ENCODE results near the gene ELF1. TPM values are rescaled to one million over a fixed set of nuclear protein-coding genes. Genes with fewer than 3 reads are reported as not detected.
A peak's percentile ranks its signal among the peaks of the same experiment; 100 is the strongest.

Gene ELF1
- total RNA-seq, 1 experiment from 2014 or later, result 18.7 TPM

DNA sequence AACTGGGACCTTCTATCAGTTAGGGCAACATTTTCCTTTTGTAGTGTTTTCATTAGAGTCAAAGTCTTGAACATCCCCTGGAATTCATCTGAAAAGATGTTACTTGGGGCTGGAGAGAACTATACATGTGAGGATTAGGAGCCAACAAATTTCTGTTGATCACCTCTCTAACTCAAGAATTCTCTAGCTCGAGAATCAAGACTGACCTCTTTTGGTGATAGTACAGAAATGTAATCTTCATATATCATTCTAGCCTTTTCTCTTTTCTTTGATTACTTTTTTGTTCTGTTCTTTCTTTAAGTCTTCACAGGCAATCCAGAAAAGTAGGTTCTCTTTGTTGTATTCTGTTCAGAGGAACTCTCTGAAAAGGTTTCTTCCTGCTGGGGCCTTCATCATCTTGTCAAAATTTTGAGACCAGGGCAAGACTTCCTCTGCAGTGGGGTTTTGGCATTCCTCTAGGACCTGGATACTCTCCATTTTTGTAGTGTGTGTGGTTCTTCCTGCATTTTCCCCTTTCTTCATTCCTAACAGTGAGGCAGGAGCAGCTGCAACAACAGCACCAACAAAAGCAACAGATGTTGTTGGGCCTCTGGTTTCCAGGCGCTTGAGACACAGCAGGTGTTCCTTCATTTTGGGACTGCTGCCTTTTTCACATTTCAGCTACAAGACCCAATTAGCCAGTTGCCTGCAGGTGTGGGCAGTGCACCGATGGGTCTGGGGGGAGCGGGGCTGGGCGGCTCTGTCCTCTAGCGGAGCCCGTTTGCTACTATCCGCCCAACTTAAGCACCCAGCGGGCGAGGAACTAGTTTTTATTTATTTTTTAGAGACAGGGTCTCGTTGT is 26.2 kb downstream of the ELF1 start:
- ChIA-PET POLR2A (no interaction called here), CTCF (interaction anchor here (0.7 to 1.8 kb wide), 3 partner anchors 18 to 62 kb away, joined by 3 to 9 read pairs (median 4); no protein-coding TSS in a partner anchor)
- H3K27ac Mint-ChIP-seq, result peak overlapping the region; percentile 48
- H3K27me3 Mint-ChIP-seq (ENCODE audit: low read depth), result no peaks in the 10 kb centered on the region
- H3K9me3 Mint-ChIP-seq, result peaks cover 4% of the 10 kb centered on the region; the same call in 1 of the 2 replicates
- DNase-seq (ENCODE audit: low spot score) (peak; percentile 18), ATAC-seq (peak; percentile 41)
- no peak for TF ChIP-seq CBFB (CRISPR knock-in tag; IDR thresholded peaks at IDR 0.05; ENCODE audit: low read depth)
- TF ChIP-seq FOXK1 (CRISPR knock-in tag; IDR thresholded peaks at IDR 0.05), result no peak
- no peak for TF ChIP-seq SP1 (CRISPR knock-in tag; conservative IDR thresholded peaks at IDR 0.05)
- TF ChIP-seq, protein P1, sequence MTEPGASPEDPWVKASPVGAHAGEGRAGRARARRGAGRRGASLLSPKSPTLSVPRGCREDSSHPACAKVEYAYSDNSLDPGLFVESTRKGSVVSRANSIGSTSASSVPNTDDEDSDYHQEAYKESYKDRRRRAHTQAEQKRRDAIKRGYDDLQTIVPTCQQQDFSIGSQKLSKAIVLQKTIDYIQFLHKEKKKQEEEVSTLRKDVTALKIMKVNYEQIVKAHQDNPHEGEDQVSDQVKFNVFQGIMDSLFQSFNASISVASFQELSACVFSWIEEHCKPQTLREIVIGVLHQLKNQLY (CRISPR knock-in tag; IDR thresholded peaks at IDR 0.05), result no peak
- no peak for TF ChIP-seq CREM (CRISPR knock-in tag; IDR thresholded peaks at IDR 0.05)
- TF ChIP-seq ZNF219 (CRISPR knock-in tag; IDR thresholded peaks at IDR 0.05; ENCODE audit: borderline replicate concordance), result no peak
- no peak for TF ChIP-seq FOXJ3 (CRISPR knock-in tag; IDR thresholded peaks at IDR 0.05; ENCODE audit: borderline replicate concordance)
- TF ChIP-seq FOXP4 (CRISPR knock-in tag; IDR thresholded peaks at IDR 0.05), result no peak
- TF ChIP-seq, protein P2, sequence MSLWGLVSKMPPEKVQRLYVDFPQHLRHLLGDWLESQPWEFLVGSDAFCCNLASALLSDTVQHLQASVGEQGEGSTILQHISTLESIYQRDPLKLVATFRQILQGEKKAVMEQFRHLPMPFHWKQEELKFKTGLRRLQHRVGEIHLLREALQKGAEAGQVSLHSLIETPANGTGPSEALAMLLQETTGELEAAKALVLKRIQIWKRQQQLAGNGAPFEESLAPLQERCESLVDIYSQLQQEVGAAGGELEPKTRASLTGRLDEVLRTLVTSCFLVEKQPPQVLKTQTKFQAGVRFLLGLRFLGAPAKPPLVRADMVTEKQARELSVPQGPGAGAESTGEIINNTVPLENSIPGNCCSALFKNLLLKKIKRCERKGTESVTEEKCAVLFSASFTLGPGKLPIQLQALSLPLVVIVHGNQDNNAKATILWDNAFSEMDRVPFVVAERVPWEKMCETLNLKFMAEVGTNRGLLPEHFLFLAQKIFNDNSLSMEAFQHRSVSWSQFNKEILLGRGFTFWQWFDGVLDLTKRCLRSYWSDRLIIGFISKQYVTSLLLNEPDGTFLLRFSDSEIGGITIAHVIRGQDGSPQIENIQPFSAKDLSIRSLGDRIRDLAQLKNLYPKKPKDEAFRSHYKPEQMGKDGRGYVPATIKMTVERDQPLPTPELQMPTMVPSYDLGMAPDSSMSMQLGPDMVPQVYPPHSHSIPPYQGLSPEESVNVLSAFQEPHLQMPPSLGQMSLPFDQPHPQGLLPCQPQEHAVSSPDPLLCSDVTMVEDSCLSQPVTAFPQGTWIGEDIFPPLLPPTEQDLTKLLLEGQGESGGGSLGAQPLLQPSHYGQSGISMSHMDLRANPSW (CRISPR knock-in tag; conservative IDR thresholded peaks at IDR 0.05; ENCODE audit: low read depth), result no peak
- no peak for TF ChIP-seq EMX1 (CRISPR knock-in tag; IDR thresholded peaks at IDR 0.05)
- TF ChIP-seq HMGXB4 (CRISPR knock-in tag; IDR thresholded peaks at IDR 0.05), result no peak
- TF ChIP-seq, protein P3, sequence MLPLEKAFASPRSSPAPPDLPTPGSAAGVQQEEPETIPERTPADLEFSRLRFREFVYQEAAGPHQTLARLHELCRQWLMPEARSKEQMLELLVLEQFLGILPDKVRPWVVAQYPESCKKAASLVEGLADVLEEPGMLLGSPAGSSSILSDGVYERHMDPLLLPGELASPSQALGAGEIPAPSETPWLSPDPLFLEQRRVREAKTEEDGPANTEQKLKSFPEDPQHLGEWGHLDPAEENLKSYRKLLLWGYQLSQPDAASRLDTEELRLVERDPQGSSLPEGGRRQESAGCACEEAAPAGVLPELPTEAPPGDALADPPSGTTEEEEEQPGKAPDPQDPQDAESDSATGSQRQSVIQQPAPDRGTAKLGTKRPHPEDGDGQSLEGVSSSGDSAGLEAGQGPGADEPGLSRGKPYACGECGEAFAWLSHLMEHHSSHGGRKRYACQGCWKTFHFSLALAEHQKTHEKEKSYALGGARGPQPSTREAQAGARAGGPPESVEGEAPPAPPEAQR (CRISPR knock-in tag; IDR thresholded peaks at IDR 0.05), result no peak
- TF ChIP-seq ZNF396 (CRISPR knock-in tag; IDR thresholded peaks at IDR 0.05; ENCODE audit: borderline replicate concordance), result no peak
- no peak for TF ChIP-seq ATF6 (CRISPR knock-in tag; IDR thresholded peaks at IDR 0.05)
- no peak for TF ChIP-seq GABPB1 (CRISPR knock-in tag; IDR thresholded peaks at IDR 0.05)
- TF ChIP-seq SOX15 (CRISPR knock-in tag; IDR thresholded peaks at IDR 0.05), result no peak
- TF ChIP-seq, protein P4, sequence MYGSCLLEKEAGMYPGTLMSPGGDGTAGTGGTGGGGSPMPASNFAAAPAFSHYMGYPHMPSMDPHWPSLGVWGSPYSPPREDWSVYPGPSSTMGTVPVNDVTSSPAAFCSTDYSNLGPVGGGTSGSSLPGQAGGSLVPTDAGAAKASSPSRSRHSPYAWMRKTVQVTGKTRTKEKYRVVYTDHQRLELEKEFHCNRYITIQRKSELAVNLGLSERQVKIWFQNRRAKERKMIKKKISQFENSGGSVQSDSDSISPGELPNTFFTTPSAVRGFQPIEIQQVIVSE (CRISPR knock-in tag; IDR thresholded peaks at IDR 0.05; ENCODE audit: borderline replicate concordance), result no peak
- H3K4me1 Mint-ChIP-seq, result peaks cover 35% of the 10 kb centered on the region
- peaks cover 4% of the 10 kb centered on the region; the same call in 1 of the 2 replicates for H3K36me3 Mint-ChIP-seq
- H3K4me3 Mint-ChIP-seq, result no peak overlapping the region

Measured in WTC11 (cell line).